GM12874 (cell line): ENCODE results near the gene RELCH.

Experiments used
- CTCF ChIP-seq: IDR thresholded peaks from 2 replicates; pipeline ENCODE4 v1.5.1; 2011; ENCODE audit warnings: low read depth, mild to moderate bottlenecking, control low read depth, low read length, moderate library complexity; ENCODE audit not compliant: insufficient read depth

RELCH gene

GRCh38 chr18:62258616-62259015, 71.6 kb downstream of the RELCH start:
- no peak for TF ChIP-seq CTCF

- TF ChIP-seq CTCF, result no peak
Observed at GRCh38 chr18:62262061-62262460, 75.0 kb downstream of the RELCH start.

- no peak for TF ChIP-seq CTCF
Observed at GRCh38 chr18:62264984-62265383, 77.9 kb downstream of the RELCH start.

GRCh38 chr18:62277045-62277444, 90.0 kb downstream of the RELCH start:
- no peak for TF ChIP-seq CTCF

GRCh38 chr18:62279561-62279960, 92.5 kb downstream of the RELCH start:
- no peak for TF ChIP-seq CTCF

GRCh38 chr18:62280058-62280457, 93.0 kb downstream of the RELCH start:
- no peak for TF ChIP-seq CTCF

GRCh38 chr18:62280786-62281185, 93.7 kb downstream of the RELCH start:
- TF ChIP-seq CTCF, result no peak

- no peak for TF ChIP-seq CTCF
Observed at GRCh38 chr18:62281684-62282083, 94.6 kb downstream of the RELCH start.
